ENCODE results near the gene RAD51AP1.

RAD51AP1 gene

DNA sequence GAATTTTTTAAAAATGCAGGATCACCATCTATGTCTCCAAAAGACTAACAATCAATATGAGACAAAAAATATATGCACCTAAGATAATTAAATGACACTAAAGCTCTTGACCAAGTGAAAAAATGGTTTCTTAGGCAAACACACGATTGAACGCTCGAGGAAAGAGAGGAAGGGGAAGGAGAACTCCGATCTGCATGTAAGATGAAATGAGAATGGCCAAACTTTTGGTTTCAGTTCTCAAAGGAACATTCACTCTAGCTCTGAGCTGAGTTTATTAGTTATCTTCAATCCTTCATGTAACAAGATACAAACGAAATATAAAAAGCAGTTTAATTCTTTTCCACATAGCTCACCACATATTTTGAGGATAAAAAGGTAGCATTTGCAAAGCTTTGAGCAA is 26.1 kb downstream of the RAD51AP1 start:
- DNase-seq (ENCODE audit: low read depth in 1 of 2, low spot score in 1 of 2), result no peak
- Histone ChIP-seq H3K27me3 (ENCODE audit: insufficient read depth, poor library complexity, severe bottlenecking) (no peaks in the 10 kb centered on the region), H3K27ac (replicated peaks) (no peak overlapping the region), H3K4me3 (replicated peaks; ENCODE audit: insufficient read depth, low read length) (no peak overlapping the region)
- TF ChIP-seq, protein P1, sequence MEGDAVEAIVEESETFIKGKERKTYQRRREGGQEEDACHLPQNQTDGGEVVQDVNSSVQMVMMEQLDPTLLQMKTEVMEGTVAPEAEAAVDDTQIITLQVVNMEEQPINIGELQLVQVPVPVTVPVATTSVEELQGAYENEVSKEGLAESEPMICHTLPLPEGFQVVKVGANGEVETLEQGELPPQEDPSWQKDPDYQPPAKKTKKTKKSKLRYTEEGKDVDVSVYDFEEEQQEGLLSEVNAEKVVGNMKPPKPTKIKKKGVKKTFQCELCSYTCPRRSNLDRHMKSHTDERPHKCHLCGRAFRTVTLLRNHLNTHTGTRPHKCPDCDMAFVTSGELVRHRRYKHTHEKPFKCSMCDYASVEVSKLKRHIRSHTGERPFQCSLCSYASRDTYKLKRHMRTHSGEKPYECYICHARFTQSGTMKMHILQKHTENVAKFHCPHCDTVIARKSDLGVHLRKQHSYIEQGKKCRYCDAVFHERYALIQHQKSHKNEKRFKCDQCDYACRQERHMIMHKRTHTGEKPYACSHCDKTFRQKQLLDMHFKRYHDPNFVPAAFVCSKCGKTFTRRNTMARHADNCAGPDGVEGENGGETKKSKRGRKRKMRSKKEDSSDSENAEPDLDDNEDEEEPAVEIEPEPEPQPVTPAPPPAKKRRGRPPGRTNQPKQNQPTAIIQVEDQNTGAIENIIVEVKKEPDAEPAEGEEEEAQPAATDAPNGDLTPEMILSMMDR (IDR thresholded peaks at IDR 0.05; ENCODE audit: insufficient read depth, low read length), result no peak
- TF ChIP-seq SPI1 (IDR thresholded peaks at IDR 0.05; ENCODE audit: borderline replicate concordance, low read depth), result no peak
- TF ChIP-seq REST (IDR thresholded peaks at IDR 0.05; ENCODE audit: insufficient replicate concordance, low read depth), result no peak
- no peak for TF ChIP-seq POLR2AphosphoS5 (IDR thresholded peaks at IDR 0.05; ENCODE audit: low read depth)
- no peak for TF ChIP-seq GABPA (IDR thresholded peaks at IDR 0.05; ENCODE audit: low read depth)

DNA sequence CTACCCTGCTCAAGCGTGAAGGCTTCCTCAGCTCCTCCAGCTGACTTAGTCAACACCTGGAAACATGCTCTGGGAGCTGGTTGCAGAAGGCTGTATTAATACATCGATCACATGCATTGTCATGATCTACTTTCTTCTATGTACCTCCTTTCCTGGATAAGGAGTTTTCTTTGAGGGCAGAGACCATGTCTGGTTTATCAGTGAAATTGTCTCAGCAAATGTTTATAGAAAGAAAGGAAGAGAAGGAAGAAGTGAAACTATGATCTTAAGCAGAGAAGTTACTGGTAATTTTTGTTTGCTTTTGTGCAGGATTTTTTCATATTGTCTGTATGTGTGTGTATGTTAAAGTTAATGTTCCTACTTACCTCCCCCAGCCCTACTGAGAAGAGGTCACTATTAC is 27.8 kb downstream of the RAD51AP1 start:
- no peak for DNase-seq (ENCODE audit: low read depth in 1 of 2, low spot score in 1 of 2)
- Histone ChIP-seq H3K4me3 (replicated peaks; ENCODE audit: insufficient read depth, low read length) (no peak overlapping the region), H3K27ac (replicated peaks) (peak overlapping the region; percentile 61; the same call in 1 of the 2 replicates), H3K27me3 (ENCODE audit: insufficient read depth, poor library complexity, severe bottlenecking) (no peaks in the 10 kb centered on the region)
- no peak for TF ChIP-seq REST (IDR thresholded peaks at IDR 0.05; ENCODE audit: insufficient replicate concordance, low read depth)
- TF ChIP-seq, protein P1 (IDR thresholded peaks at IDR 0.05; ENCODE audit: insufficient read depth, low read length), result no peak
- no peak for TF ChIP-seq POLR2AphosphoS5 (IDR thresholded peaks at IDR 0.05; ENCODE audit: low read depth)
- TF ChIP-seq GABPA (IDR thresholded peaks at IDR 0.05; ENCODE audit: low read depth), result no peak

- TF ChIP-seq SPI1 (IDR thresholded peaks at IDR 0.05; ENCODE audit: borderline replicate concordance, low read depth), result peak; percentile 78
- TF ChIP-seq GABPA (IDR thresholded peaks at IDR 0.05; ENCODE audit: low read depth), result no peak
- peak; percentile 28 to 52 for DNase-seq (ENCODE audit: low read depth in 1 of 2, low spot score in 1 of 2)
- H3K4me3 ChIP-seq (replicated peaks; ENCODE audit: insufficient read depth, low read length), result no peak overlapping the region
- peak overlapping the region; percentile 61 for H3K27ac ChIP-seq (replicated peaks)
- H3K27me3 ChIP-seq (ENCODE audit: insufficient read depth, poor library complexity, severe bottlenecking), result no peaks in the 10 kb centered on the region
These were observed 28.6 kb downstream of the RAD51AP1 start for GRCh38 chr12:4567073-4567881.

DNA sequence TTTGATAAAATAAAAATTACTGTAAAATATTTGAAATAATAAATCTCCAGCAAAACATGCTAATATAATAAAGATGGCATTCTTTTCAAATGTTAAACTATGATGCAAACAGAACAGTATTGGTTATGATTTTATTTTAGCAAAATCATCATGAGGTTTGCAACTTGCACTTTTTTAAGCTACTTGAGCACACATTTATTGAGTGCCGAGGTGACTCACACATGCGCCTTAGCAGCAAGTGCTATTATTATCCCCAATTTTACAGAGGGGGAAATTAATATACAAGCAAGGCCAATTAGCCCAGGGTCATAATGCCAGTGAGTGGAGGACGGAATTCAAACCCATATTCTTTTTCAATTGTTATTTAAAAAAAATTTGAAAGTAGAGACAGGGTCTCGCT is 30.6 kb downstream of the RAD51AP1 start:
- DNase-seq (ENCODE audit: low read depth in 1 of 2, low spot score in 1 of 2), result no peak
- H3K27me3 ChIP-seq (ENCODE audit: insufficient read depth, poor library complexity, severe bottlenecking), result no peaks in the 10 kb centered on the region
- no peak overlapping the region for H3K4me3 ChIP-seq (replicated peaks; ENCODE audit: insufficient read depth, low read length)
- H3K27ac ChIP-seq (replicated peaks), result no peak overlapping the region
- TF ChIP-seq GABPA (IDR thresholded peaks at IDR 0.05; ENCODE audit: low read depth), result no peak
- TF ChIP-seq POLR2AphosphoS5 (IDR thresholded peaks at IDR 0.05; ENCODE audit: low read depth), result no peak
- TF ChIP-seq REST (IDR thresholded peaks at IDR 0.05; ENCODE audit: insufficient replicate concordance, low read depth), result no peak
- TF ChIP-seq, protein P1 (IDR thresholded peaks at IDR 0.05; ENCODE audit: insufficient read depth, low read length), result no peak
- no peak for TF ChIP-seq SPI1 (IDR thresholded peaks at IDR 0.05; ENCODE audit: borderline replicate concordance, low read depth)

Measured in HL-60 (cell line).